HepG2 (cell line): Measurements from ENCODE around the gene CCDC106. TPM values are rescaled to one million over a fixed set of nuclear protein-coding genes. Genes with fewer than 3 reads are reported as not detected.
A peak's percentile ranks its signal among the peaks of the same experiment; 100 is the strongest.

ENCODE experiments used
- CBX1 ChIP-seq: IDR thresholded peaks from one replicate; pipeline ENCODE4 v1.6.1; 2016; ENCODE audit warnings: antibody characterized with exemption, low read depth
- ELF3 ChIP-seq: IDR thresholded peaks from 2 replicates; pipeline ENCODE4 v1.6.1; 2016; ENCODE audit warnings: missing genetic modification reagents, missing compliant biosample characterization
- GLI4 ChIP-seq: sonication (generic); formaldehyde crosslinking; IDR thresholded peaks from 2 replicates; pipeline ENCODE4 v1.5.1; 2020; ENCODE audit warnings: missing genetic modification reagents, mild to moderate bottlenecking, moderate library complexity, borderline replicate concordance
- KAT7 ChIP-seq: IDR thresholded peaks from 2 replicates; pipeline ENCODE4 v1.6.1; 2018; ENCODE audit warnings: borderline replicate concordance, missing compliant biosample characterization
- NRL ChIP-seq: sonication (generic); formaldehyde crosslinking; IDR thresholded peaks from 2 replicates; pipeline ENCODE4 v1.5.0; 2020; ENCODE audit warnings: missing genetic modification reagents, mild to moderate bottlenecking, moderate library complexity, borderline replicate concordance
- polyA plus RNA-seq, 8 experiments: library from polyadenylated mRNA; depleted of rRNA in 3 of 8; stranded (reverse) in 7 of 8; unstranded in 1 of 8; fragments of >200 nt; fragmentation: Illumina TruSeq in 4 of 8; extraction: Trizol in 4 of 8; gene quantifications; 2 replicates each; pipeline versions ENCODE4 v1.2.1 to v1.2.3, GENCODE V29; 2011 to 2016; ENCODE audit warnings: low read depth in 4 of 8, missing spikeins in 1 of 8, mixed read lengths in 1 of 8; ENCODE audit not compliant: insufficient read depth in 1 of 8
- total RNA-seq, 5 experiments: library from RNA; depleted of rRNA; stranded (reverse); fragments of >200 nt; fragmentation: Illumina TruSeq; extraction: Trizol; gene quantifications; 2 replicates each; pipeline ENCODE4 v1.2.3, GENCODE V29; 2016; ENCODE audit warnings: low read depth in 1 of 5
- TF ChIP-seq, protein P1 (sequence below), 2 experiments: fragments of 450-650 bp in 1 of 2; sonication (generic) in 1 of 2; formaldehyde crosslinking in 1 of 2; IDR thresholded peaks; 2 replicates each; pipeline versions ENCODE4 v1.6.1 to v1.8.0; 2016 to 2022; ENCODE audit warnings: antibody characterized with exemption in 1 of 2, mild to moderate bottlenecking in 1 of 2, missing genetic modification reagents in 1 of 2
- TF ChIP-seq, protein P2 (sequence below): sonication (generic); formaldehyde crosslinking; IDR thresholded peaks from 2 replicates; pipeline ENCODE4 v1.9.0; 2021; ENCODE audit warnings: missing genetic modification reagents, borderline replicate concordance
- TF ChIP-seq, protein P3 (sequence below): sonication (generic); formaldehyde crosslinking; IDR thresholded peaks from 2 replicates; pipeline ENCODE4 v1.5.1; 2020; ENCODE audit warnings: missing genetic modification reagents, mild to moderate bottlenecking, borderline replicate concordance
- TF ChIP-seq, protein P4 (sequence below): IDR thresholded peaks from 2 replicates; pipeline ENCODE4 v1.6.1; 2016; ENCODE audit warnings: missing compliant biosample characterization, missing genetic modification reagents, borderline replicate concordance

The CCDC106 gene
- total and polyA plus RNA-seq, 2 of the 13 experiments (the other 11 are each of a cell fraction or from before 2014, with no cell fraction given): 4.7 to 8.8 TPM

DNA sequence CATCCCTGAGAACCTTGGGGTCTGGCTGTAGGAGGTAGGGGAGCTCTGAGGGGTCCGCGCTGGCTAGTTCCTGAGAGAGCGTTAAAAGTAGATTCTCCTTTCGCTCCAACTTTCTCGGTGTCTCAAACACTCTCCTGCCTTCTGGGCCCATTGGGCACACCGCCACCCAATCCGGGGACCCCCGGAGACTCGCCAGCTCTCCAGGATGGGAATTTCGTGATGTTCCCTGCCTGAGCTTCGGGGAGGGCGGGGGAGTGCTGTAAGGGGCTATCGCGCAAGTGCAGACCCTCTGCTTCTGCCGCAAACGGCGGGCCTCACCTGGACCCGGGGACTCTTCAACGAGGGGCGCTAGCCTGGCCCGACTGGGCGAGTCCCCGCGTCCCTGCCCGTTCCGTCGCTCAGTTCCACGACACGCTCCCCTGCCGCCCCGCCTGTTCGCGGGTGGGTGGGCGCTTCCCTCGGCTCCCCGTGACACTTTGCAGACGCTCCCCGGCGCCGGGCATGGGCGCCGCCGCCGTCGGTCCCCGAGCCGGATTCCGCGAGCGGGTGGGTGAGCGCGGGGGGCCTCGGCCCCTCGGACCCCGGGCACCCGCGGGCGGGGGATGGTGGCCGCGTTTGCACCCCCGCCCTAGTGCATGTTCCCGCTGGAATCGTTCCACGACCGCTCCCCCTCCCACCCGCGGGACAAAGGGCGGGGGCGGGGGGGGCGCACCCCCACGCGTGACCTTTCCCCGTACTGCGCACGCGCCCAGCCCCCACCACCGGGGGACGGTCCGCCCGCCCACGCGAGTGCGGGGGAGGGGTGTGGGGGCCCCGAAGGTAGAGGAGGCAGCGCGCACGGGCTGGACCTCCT lies at the start of gene CCDC106 (continued):
- TF ChIP-seq, protein P1, sequence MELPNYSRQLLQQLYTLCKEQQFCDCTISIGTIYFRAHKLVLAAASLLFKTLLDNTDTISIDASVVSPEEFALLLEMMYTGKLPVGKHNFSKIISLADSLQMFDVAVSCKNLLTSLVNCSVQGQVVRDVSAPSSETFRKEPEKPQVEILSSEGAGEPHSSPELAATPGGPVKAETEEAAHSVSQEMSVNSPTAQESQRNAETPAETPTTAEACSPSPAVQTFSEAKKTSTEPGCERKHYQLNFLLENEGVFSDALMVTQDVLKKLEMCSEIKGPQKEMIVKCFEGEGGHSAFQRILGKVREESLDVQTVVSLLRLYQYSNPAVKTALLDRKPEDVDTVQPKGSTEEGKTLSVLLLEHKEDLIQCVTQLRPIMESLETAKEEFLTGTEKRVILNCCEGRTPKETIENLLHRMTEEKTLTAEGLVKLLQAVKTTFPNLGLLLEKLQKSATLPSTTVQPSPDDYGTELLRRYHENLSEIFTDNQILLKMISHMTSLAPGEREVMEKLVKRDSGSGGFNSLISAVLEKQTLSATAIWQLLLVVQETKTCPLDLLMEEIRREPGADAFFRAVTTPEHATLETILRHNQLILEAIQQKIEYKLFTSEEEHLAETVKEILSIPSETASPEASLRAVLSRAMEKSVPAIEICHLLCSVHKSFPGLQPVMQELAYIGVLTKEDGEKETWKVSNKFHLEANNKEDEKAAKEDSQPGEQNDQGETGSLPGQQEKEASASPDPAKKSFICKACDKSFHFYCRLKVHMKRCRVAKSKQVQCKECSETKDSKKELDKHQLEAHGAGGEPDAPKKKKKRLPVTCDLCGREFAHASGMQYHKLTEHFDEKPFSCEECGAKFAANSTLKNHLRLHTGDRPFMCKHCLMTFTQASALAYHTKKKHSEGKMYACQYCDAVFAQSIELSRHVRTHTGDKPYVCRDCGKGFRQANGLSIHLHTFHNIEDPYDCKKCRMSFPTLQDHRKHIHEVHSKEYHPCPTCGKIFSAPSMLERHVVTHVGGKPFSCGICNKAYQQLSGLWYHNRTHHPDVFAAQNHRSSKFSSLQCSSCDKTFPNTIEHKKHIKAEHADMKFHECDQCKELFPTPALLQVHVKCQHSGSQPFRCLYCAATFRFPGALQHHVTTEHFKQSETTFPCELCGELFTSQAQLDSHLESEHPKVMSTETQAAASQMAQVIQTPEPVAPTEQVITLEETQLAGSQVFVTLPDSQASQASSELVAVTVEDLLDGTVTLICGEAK (IDR thresholded peaks at IDR 0.05): no peak
- TF ChIP-seq, protein P1 (CRISPR knock-in tag; IDR thresholded peaks at IDR 0.05): peak; percentile 65; the same call in 1 of the 2 replicates
- TF ChIP-seq, protein P2, sequence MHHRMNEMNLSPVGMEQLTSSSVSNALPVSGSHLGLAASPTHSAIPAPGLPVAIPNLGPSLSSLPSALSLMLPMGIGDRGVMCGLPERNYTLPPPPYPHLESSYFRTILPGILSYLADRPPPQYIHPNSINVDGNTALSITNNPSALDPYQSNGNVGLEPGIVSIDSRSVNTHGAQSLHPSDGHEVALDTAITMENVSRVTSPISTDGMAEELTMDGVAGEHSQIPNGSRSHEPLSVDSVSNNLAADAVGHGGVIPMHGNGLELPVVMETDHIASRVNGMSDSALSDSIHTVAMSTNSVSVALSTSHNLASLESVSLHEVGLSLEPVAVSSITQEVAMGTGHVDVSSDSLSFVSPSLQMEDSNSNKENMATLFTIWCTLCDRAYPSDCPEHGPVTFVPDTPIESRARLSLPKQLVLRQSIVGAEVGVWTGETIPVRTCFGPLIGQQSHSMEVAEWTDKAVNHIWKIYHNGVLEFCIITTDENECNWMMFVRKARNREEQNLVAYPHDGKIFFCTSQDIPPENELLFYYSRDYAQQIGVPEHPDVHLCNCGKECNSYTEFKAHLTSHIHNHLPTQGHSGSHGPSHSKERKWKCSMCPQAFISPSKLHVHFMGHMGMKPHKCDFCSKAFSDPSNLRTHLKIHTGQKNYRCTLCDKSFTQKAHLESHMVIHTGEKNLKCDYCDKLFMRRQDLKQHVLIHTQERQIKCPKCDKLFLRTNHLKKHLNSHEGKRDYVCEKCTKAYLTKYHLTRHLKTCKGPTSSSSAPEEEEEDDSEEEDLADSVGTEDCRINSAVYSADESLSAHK: 0 out of 2 replicates have a peak, but pooled peaks have one; percentile 56
- TF ChIP-seq KAT7 (CRISPR knock-in tag): peak; percentile 79; the same call in 1 of the 2 replicates
- TF ChIP-seq GLI4 (CRISPR knock-in tag): no peak
- no peak for TF ChIP-seq CBX1
- TF ChIP-seq, protein P3, sequence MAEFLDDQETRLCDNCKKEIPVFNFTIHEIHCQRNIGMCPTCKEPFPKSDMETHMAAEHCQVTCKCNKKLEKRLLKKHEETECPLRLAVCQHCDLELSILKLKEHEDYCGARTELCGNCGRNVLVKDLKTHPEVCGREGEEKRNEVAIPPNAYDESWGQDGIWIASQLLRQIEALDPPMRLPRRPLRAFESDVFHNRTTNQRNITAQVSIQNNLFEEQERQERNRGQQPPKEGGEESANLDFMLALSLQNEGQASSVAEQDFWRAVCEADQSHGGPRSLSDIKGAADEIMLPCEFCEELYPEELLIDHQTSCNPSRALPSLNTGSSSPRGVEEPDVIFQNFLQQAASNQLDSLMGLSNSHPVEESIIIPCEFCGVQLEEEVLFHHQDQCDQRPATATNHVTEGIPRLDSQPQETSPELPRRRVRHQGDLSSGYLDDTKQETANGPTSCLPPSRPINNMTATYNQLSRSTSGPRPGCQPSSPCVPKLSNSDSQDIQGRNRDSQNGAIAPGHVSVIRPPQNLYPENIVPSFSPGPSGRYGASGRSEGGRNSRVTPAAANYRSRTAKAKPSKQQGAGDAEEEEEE: 0 out of 2 replicates have a peak, but pooled peaks have one; percentile 69
- TF ChIP-seq, protein P4, sequence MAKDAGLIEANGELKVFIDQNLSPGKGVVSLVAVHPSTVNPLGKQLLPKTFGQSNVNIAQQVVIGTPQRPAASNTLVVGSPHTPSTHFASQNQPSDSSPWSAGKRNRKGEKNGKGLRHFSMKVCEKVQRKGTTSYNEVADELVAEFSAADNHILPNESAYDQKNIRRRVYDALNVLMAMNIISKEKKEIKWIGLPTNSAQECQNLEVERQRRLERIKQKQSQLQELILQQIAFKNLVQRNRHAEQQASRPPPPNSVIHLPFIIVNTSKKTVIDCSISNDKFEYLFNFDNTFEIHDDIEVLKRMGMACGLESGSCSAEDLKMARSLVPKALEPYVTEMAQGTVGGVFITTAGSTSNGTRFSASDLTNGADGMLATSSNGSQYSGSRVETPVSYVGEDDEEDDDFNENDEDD (CRISPR knock-in tag): 0 out of 2 replicates have a peak, but pooled peaks have one; percentile 34
- 0 out of 2 replicates have a peak, but pooled peaks have one; percentile 19 for TF ChIP-seq NRL (CRISPR knock-in tag)
- TF ChIP-seq ELF3 (CRISPR knock-in tag): peak; percentile 62
